Right hindlimb (tissue), 1 donor: ENCODE measurements around the gene CHURC1.

Experiments
- DNase-seq: peaks from one replicate; pipeline ENCODE4 v3.0.0-alpha.2; 2018

The CHURC1 gene

GRCh38 chr14:64958743-64959142 lies 44.5 kb downstream of the CHURC1 start:
- no peak for DNase-seq

DNA sequence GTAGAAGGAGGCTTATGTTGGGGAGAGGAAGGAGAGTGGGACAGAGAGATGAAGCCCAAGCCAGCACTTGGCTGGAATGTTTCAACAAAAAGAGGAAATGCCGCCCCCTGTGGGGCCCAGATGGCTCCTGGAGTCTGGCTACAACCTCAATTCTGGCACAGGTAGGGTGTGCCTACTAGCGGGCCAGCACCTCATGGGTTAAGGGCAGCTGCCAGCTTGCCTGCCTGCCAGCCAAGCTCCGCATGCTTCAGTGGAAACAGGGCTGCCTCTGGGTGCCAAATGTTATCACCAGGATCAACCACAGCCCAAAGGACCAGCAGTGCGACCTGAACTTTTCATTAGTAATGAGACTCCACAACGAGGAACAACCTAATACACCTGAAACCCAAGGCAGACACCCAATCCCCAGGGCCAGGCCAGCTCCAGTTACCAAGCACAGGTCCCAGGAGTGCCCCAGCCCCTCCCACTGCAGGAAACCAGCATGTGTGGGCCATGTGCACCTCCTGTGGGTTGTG lies 46.6 kb downstream of the CHURC1 start:
- no peak for DNase-seq

- DNase-seq: no peak
Observed at GRCh38 chr14:64963611-64964010, 49.4 kb downstream of the CHURC1 start.

DNA sequence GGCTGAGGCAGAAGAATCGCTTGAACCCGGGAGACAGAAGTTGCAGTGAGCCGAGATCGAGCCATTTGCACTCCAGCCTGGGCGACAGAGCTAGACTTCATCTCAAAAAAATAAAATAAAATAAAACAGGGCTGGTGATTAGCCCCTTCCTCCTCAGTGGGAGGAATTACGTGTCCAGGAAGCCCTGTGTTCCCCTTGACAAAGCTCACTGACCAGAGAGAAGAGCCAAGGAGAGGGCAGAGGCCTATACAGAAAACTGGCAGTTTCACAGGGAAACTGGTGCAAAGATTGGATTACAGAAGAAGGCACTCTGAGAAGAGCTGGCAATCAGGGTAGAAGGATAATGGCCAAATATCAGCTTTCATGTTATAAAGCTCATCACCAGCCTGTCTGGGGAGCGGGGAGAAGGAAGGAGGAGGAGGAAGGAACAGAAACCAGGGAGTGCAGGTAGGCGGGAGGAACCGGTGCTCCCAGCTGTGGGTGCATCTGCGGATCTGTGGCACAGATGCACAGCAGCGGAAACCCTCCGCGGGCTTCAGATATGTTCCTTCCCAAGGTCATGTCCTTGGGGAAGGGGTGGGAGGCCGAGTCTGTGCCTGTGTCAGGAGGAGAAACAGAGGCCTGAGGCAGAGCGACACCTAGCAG lies 51.2 kb downstream of the CHURC1 start:
- no peak for DNase-seq

DNA sequence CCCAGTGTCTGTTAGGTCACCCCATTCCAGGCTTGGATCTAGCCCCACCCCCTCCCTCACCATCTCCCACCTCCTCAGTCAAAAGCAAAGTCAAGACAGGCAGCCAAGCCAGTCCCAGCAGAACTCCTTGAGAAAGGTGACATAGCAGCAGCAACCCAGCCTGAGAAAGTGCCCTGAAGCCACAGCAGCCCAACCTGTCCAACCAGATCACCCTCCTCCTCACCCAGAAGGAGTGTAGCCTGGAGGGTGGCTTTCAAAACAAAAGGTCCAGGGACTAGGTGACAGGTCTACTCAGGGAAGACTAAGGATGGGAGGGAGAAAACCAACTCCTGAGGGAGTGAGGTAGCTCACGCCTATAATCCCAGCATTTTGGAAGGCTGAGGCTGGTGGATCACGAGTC lies 52.7 kb downstream of the CHURC1 start:
- DNase-seq: no peak

GRCh38 chr14:64968167-64968566 lies 53.9 kb downstream of the CHURC1 start:
- no peak for DNase-seq

DNA sequence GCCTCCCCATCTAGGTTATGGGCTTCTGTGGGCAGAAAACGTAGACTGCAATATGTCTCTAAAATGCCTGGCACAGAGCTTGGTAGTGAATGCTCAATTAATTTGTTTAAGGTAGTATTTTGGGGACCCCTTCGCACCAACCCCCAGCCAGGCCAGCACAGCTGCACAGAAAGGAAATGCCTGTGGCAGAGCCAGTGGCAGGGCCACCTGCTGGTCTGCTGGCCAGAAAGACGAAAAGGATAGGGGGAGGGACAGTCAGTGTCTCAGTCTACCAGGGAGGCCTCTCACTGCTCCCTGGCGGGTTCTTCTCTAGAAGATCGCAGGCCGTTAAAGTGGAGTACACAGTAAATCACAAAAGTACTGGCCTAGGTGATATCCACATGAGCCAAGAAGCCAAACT lies 54.4 kb downstream of the CHURC1 start:
- no peak for DNase-seq

DNA sequence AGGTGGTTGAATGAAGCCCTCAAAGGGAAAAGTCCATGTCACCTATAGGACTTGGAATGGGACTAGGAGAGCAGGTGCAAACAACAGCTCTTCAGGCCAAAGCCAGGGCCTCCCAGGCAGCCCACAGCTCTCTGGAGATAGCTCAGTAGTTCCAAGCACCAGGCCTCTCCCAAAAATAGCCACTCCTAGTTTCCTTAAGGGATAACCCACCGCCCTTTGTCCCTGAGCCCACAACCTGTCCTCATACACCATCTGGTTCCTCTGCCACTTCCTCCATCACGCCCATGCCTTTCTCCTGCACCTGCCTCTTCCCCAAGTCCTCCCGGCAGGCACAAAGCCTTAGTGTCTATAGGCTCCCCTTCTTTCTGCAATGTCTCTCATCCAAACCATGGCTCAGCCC lies 55.8 kb downstream of the CHURC1 start:
- no peak for DNase-seq

DNA sequence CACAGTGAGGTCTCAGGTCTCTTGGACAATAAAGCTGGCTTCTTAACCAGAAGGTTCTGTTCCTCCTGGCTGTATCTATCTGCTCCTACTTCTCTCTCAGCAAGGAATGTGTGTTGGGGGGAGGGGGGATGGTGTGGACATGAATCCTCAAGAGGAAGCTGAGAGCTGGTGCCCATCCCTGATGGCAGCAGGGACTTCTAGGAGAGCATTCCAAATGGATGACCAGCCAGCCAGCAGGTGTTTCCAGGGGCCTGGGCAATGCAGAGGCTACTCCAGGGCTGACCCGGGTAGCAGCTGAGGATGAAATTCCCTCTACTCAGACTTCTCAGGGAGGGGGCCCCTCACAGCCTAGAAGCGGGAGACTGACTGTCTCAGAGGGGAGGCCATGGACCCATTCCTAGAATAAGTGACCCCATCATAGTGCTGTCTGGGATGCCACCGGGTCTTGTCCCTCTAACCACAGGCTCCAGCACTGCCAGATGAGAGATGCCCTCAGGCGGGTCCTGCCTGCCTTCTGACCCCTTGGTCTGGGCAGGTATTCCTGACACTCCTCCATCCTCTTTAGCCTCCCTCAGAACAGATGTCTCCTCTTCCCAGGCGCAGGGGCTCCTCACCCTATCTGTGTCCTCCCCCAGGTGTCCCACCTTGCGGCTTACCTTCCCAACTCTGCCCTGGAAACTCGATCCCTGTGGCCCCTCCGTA lies 56.7 kb downstream of the CHURC1 start:
- no peak for DNase-seq

GRCh38 chr14:64971491-64971942 lies 57.3 kb downstream of the CHURC1 start:
- no peak for DNase-seq

DNA sequence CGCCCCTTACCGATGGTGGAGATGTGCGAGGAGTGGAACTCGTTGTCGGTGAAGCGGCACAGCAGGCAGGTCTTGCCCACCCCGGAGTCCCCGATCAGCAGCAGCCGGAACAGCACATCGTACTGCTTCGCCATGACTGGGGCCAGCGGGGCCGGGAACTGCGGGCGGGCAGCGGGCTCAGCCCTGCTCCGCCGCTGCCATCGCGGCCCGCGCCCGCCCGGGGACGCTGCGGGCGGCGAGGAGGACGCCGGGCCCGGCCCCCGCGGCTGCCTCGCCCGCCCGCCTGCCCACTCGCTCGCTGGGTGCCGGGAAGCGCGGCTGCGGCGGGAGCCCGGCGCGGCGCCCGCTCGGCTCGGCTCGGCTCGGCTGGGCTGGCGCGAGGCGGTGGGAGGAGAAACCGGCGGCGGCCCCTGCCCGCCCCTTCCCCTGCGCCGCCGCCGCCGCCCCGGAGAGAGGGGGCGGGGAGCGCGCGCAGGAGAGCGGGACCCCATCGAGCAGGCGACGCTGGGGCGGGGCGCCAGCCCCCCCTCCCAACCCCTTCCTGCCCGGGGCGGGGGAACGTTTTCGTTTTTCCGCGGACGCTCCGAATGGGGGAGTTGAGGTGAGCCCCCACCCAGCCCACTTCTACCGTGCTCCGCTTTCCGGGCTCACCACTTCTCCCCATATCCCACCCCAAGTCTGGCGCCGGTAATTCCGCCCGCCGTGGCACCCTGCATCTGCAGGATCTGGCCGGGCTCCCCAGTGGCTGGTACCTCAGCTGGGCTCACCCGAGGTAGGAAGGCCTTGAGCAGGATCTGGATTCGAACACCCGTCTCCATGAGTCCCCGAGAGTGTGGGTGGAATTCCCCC lies 57.9 kb downstream of the CHURC1 start, which contains the start of gene RAB15:
RAB15 (minus strand) TSS at position 394 of the 849 bp plus-strand sequence; CDS start at position 134, 260 bp downstream.
- peak; percentile 80 for DNase-seq

DNA sequence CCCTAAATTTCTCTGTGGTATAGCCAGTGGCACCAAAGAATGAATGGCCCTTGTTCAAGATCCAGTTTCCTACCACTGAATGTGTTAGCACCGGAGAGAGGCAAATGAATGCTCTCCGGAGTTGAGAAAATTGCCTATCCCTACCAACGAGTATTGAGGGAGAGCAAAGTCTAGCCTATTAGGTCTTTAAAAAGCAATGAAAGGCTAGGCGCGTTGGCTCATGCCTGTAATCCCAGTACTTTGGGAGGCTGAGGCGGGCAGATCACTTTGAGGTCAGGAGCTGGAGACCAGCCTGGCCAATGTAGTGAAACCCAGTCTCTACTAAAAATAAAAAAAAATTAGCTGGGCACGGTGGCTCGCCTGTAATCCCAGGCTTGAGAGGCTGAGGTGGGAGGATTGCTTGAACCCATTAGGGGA lies 58.8 kb downstream of the CHURC1 start:
- no peak for DNase-seq

GRCh38 chr14:64973826-64974225 lies 59.6 kb downstream of the CHURC1 start:
- DNase-seq: no peak

GRCh38 chr14:64974563-64974962 lies 60.3 kb downstream of the CHURC1 start:
- DNase-seq: no peak

GRCh38 chr14:64979336-64980074 lies 65.2 kb downstream of the CHURC1 start:
- DNase-seq: no peak

DNA sequence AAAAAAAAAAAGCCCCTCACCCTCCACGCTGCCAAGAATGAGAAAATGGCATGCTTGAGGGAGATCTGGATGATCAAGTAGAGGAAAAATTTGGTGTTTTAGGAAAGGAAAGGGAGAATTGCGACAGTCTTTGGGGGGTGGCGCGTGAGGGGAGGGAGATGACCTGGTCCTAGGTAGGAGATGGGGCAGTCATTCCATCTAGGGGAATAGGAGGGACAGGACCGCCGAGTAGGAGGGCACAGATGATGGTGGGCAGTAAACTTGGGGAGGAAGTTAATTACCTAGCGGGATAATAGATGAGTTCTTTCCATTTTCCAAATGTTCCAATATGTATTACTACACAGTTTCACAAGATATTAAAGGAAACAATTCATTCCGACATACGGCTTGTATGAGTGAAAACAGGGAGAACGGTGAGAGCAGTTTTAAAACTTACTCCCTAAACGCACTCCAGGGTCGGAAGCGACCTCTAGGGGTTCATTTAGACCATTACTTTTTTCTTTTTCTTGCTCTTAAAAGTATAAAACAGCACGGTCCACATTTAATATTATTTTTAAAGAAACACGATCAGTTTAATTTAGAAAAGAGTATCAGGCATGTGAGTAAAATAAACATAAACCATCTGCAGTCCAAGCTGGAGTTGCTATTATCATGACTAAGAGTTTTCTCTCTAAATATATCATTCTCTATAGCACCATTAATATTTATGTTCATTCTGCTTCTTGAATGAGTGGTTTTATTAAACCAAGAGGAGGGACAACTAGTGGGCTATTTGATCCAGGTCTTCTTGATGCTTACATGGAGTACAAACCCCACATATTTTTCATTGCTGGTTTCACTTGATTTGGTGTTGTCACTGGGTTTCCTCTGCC lies 69.4 kb downstream of the CHURC1 start:
- no peak for DNase-seq
